ENCODE results near the gene CD180. TPM values are rescaled to one million over a fixed set of nuclear protein-coding genes. Genes with fewer than 3 reads are reported as not detected.

CD180 gene
- total RNA-seq, 1 experiment from 2014 or later: not detected

- Histone ChIP-seq H3K27me3 (replicated peaks) (no peaks in the 10 kb centered on the region), H3K27ac (no peak overlapping the region), H3K4me1 (replicated peaks) (no peaks in the 10 kb centered on the region), H3K4me3 (no peak overlapping the region), H3K9me3 (replicated peaks) (no peaks in the 10 kb centered on the region), H3K36me3 (no peaks in the 10 kb centered on the region; the same call in 1 of the 2 replicates)
- DNase-seq (ENCODE audit: low read depth in 1 of 2, low spot score in 2 of 2): no peak
Observed at GRCh38 chr5:67135381-67135984, 61.1 kb downstream of the CD180 start.

DNA sequence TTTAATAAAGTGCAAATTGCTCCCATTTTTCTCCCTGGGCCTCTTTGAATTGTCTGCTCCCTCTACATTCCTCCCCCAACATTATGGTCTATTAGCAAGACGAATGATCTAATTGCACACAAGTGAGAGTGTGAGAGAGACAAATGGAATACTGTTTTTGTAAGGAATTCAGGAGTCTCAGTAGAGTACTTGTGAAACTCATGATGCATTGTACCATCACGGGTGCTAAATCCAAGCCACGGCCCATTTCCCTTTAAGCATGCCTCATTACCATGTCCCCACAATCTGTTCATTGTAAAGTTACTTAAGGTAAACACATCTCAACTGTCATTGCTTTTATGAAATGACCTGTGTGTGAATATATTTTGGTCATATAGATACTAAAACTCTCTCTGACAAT lies 62.8 kb downstream of the CD180 start:
- H3K4me3 ChIP-seq: no peak overlapping the region
- H3K36me3 ChIP-seq: no peaks in the 10 kb centered on the region; the same call in 1 of the 2 replicates
- no peaks in the 10 kb centered on the region for H3K27me3 ChIP-seq (replicated peaks)
- H3K4me1 ChIP-seq (replicated peaks): no peaks in the 10 kb centered on the region
- H3K27ac ChIP-seq: no peak overlapping the region
- H3K9me3 ChIP-seq (replicated peaks): no peaks in the 10 kb centered on the region
- DNase-seq (ENCODE audit: low read depth in 1 of 2, low spot score in 2 of 2): no peak

DNA sequence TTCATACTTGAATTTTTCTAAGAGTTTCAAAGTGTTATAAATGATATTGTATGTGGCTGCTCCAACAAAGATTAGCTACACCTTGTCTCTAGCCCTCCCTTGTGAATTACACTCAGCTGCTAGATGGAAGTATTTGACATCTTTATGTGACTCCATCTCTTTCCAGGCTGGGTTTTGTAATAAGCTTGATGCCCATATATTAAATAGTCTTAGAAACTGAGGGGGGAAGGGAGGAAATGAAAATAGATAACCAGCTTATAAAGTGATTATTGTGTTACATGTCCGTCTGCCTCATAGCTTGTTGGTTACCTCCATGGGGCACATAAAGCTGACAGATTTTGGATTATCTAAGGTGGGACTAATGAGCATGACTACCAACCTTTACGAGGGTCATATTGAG lies 63.4 kb downstream of the CD180 start:
- Histone ChIP-seq H3K4me1 (replicated peaks) (no peaks in the 10 kb centered on the region), H3K27me3 (replicated peaks) (no peaks in the 10 kb centered on the region), H3K36me3 (no peaks in the 10 kb centered on the region; the same call in 1 of the 2 replicates), H3K27ac (no peak overlapping the region), H3K4me3 (no peak overlapping the region), H3K9me3 (replicated peaks) (no peaks in the 10 kb centered on the region)
- no peak for DNase-seq (ENCODE audit: low read depth in 1 of 2, low spot score in 2 of 2)

DNA sequence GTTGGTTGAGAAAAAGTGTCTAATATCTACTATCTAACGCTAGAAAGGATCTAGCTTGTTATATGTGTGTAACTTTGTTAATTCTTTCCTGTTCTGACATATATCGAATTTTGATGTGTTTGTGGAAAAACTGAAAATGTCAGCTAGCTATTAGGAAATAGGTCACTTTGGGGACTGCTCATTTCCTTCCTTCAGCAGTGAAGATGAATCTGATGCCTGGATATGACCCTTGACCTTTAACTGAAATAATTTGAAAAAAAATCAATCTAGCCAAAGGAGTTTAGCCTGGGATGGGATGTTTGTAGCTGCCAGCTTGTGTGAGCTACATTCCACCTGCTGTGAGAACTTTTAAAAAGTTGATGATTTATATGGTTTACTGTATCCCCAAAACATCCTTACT lies 66.8 kb downstream of the CD180 start:
- Histone ChIP-seq H3K27me3 (replicated peaks) (no peaks in the 10 kb centered on the region), H3K4me1 (replicated peaks) (no peaks in the 10 kb centered on the region), H3K27ac (no peak overlapping the region), H3K36me3 (no peaks in the 10 kb centered on the region; the same call in 1 of the 2 replicates), H3K9me3 (replicated peaks) (no peaks in the 10 kb centered on the region), H3K4me3 (no peak overlapping the region)
- DNase-seq (ENCODE audit: low read depth in 1 of 2, low spot score in 2 of 2): no peak

Measured in SJSA1 (cell line).